K562 (cell line): Measurements from ENCODE around the gene CDK14. TPM values are rescaled to one million over a fixed set of nuclear protein-coding genes. Genes with fewer than 3 reads are reported as not detected.

Experiments
- ATAC-seq: fragments of 200-7000 bp; cut with Tn5 transposase; 3 replicates; pipeline ENCODE4 v1.9.1; 2020; ENCODE audit warnings: moderate library complexity
- BruUV-seq: library from RNA; stranded (reverse); fragments of 400-500 nt; replicated peaks from 2 replicates; lab custom pipeline; 2021; lab: Mats Ljungman, UMichigan
- CTCF ChIA-PET: fragments of 300-600 bp; formaldehyde crosslinking; extraction: SDS; loops from one replicate; lab custom pipeline; 2021; ENCODE audit warnings: low intra/inter-chr PET ratio; lab: Yijun Ruan, JAX
- POLR2A ChIA-PET: fragments of 300-600, 350-650 bp; sonication (Branson Sonifier 250); formaldehyde crosslinking; extraction: SDS; loops from one replicate; lab custom pipeline; 2021; ENCODE audit warnings: antibody characterized with exemption, inconsistent platforms; lab: Yijun Ruan, JAX
- DNase-seq, 4 experiments: peaks; one replicate each; pipeline versions ENCODE4 v3.0.0 to v3.0.0-alpha.2; 2011 to 2018; ENCODE audit warnings: low spot score in 3 of 4, mixed read lengths in 3 of 4; ENCODE audit errors: extremely low read depth in 1 of 4
- FAIRE-seq: peaks from 2 replicates; lab custom pipeline; 2011; peaks lifted over from hg19 to GRCh38; lab: Jason Lieb, UNC
- H2AFZ ChIP-seq: 2 replicates; pipeline ENCODE4 v1.6.0; 2011; ENCODE audit warnings: low read depth, low read length, control low read depth, inconsistent platforms
- H3K27ac ChIP-seq: fragments of 200-600 bp; 3 replicates; pipeline ENCODE4 v1.8.0; 2011; ENCODE audit warnings: low read depth, mild to moderate bottlenecking, control low read depth, inconsistent platforms, low read length, moderate library complexity, mixed read lengths; ENCODE audit errors: extremely low read depth
- H3K27me3 ChIP-seq, 2 experiments: fragments of 300-600 bp in 1 of 2; 2 replicates in 1 of 2; 3 replicates in 1 of 2; pipeline versions ENCODE4 v1.6.0 to v1.8.0; 2011; ENCODE audit warnings: inconsistent platforms in 2 of 2, low read length in 2 of 2, mild to moderate bottlenecking in 1 of 2, mixed read lengths in 1 of 2, moderate library complexity in 1 of 2; ENCODE audit not compliant: control insufficient read depth in 2 of 2, insufficient read depth in 2 of 2
- H3K36me3 ChIP-seq: fragments of 300-600 bp; 3 replicates; pipeline ENCODE4 v1.8.0; 2011; ENCODE audit warnings: mild to moderate bottlenecking, low read length, inconsistent platforms; ENCODE audit not compliant: control insufficient read depth, insufficient read depth
- H3K4me1 ChIP-seq, 2 experiments: fragments of 200-600 bp in 1 of 2; replicated peaks in 1 of 2; 2 replicates in 1 of 2; 3 replicates in 1 of 2; pipeline versions ENCODE4 v1.5.1 to v1.8.0; 2011; ENCODE audit warnings: inconsistent platforms in 2 of 2, low read length in 2 of 2, mild to moderate bottlenecking in 1 of 2, mixed read lengths in 1 of 2, moderate library complexity in 1 of 2; ENCODE audit not compliant: control insufficient read depth in 2 of 2, insufficient read depth in 2 of 2
- H3K4me2 ChIP-seq: 2 replicates; pipeline ENCODE4 v1.6.1; 2011; ENCODE audit warnings: low read length, control low read depth, inconsistent platforms, mixed read lengths; ENCODE audit not compliant: insufficient read depth
- H3K4me3 ChIP-seq: fragments of 200-600 bp; sonication (generic), shearing (Covaris generic); 2 replicates; pipeline ENCODE4 v1.5.1; 2016; ENCODE audit warnings: control low read depth, inconsistent platforms
- H3K79me2 ChIP-seq: fragments of 200-600 bp; 3 replicates; pipeline ENCODE4 v1.8.0; 2011; ENCODE audit warnings: low read length, inconsistent platforms; ENCODE audit not compliant: control insufficient read depth, insufficient read depth
- H3K9ac ChIP-seq, 2 experiments: 2 replicates each; pipeline versions ENCODE4 v1.6.0 to v1.6.1; 2011; ENCODE audit warnings: low read depth in 2 of 2, low read length in 2 of 2, control low read depth in 1 of 2, inconsistent platforms in 1 of 2, mild to moderate bottlenecking in 1 of 2, mixed read lengths in 1 of 2; ENCODE audit not compliant: insufficient read depth in 1 of 2
- H3K9me1 ChIP-seq: one replicate; pipeline ENCODE4 v1.6.0; 2011; ENCODE audit warnings: inconsistent platforms, mild to moderate bottlenecking, low read length, moderate library complexity; ENCODE audit not compliant: control insufficient read depth, insufficient read depth
- H3K9me3 ChIP-seq: replicated peaks from 2 replicates; pipeline ENCODE4 v1.5.1; 2011; ENCODE audit warnings: low read depth, low read length, inconsistent platforms; ENCODE audit not compliant: control insufficient read depth, insufficient read depth
- H4K20me1 ChIP-seq: replicated peaks from 2 replicates; pipeline ENCODE4 v1.6.1; 2011; ENCODE audit warnings: low read length, inconsistent platforms, mixed read lengths; ENCODE audit not compliant: control insufficient read depth, insufficient read depth
- CEBPB ChIP-seq: fragments of 450-650 bp; IDR thresholded peaks from 2 replicates; pipeline ENCODE4 v1.6.1; 2016; ENCODE audit warnings: missing genetic modification characterization, missing compliant biosample characterization
- CXXC5 ChIP-seq: fragments of 250-450 bp; sonication (Bioruptor Pico); IDR thresholded peaks from 2 replicates; pipeline ENCODE4 v1.8.0; 2022; ENCODE audit warnings: inconsistent platforms, mild to moderate bottlenecking, moderate library complexity
- FOXM1 ChIP-seq, 2 experiments: fragments of 450-650 bp in 1 of 2; sonication (generic) in 1 of 2; formaldehyde crosslinking in 1 of 2; IDR thresholded peaks; 2 replicates each; pipeline versions ENCODE4 v1.6.1 to v1.9.0; 2017 to 2022; ENCODE audit warnings: low read depth in 2 of 2, mild to moderate bottlenecking in 2 of 2, missing genetic modification reagents in 1 of 2, moderate library complexity in 1 of 2
- GTF2E2 ChIP-seq: fragments of 200-800 bp; sonication (Bioruptor generic); IDR thresholded peaks from 2 replicates; pipeline ENCODE4 v1.6.1; 2016; ENCODE audit warnings: missing genetic modification characterization, missing compliant biosample characterization
- IRF2 ChIP-seq: sonication (generic); formaldehyde crosslinking; IDR thresholded peaks from 2 replicates; pipeline ENCODE4 v1.8.1; 2022; ENCODE audit warnings: mild to moderate bottlenecking, missing genetic modification reagents
- JUN ChIP-seq, 2 experiments: sonication (generic) in 1 of 2; formaldehyde crosslinking in 1 of 2; IDR thresholded peaks; 2 replicates each; pipeline versions ENCODE4 v1.6.1 to v1.8.0; 2012 to 2022; ENCODE audit warnings: borderline replicate concordance in 2 of 2, mild to moderate bottlenecking in 2 of 2, improper control_type of control experiment in 1 of 2, low read depth in 1 of 2, low read length in 1 of 2, missing genetic modification reagents in 1 of 2
- KDM5B ChIP-seq: fragments of 200-600 bp; sonication (generic); IDR thresholded peaks from 2 replicates; pipeline ENCODE4 v1.6.1; 2012; ENCODE audit warnings: low read depth, mild to moderate bottlenecking, moderate library complexity, low read length, control low read depth, inconsistent platforms; ENCODE audit not compliant: insufficient replicate concordance
- MBD2 ChIP-seq: sonication (generic); IDR thresholded peaks from 2 replicates; pipeline ENCODE4 v1.6.1; 2016; ENCODE audit warnings: low read depth, borderline replicate concordance
- MXD1 ChIP-seq: fragments of 250-450 bp; sonication (Bioruptor Pico); IDR thresholded peaks from 2 replicates; pipeline ENCODE4 v1.8.0; 2021; ENCODE audit warnings: borderline replicate concordance, mild to moderate bottlenecking, moderate library complexity; ENCODE audit not compliant: poor library complexity, severe bottlenecking
- OTX1 ChIP-seq: fragments of 450-650 bp; formaldehyde crosslinking; IDR thresholded peaks from 2 replicates; pipeline ENCODE4 v1.4.0; 2022; ENCODE audit warnings: mild to moderate bottlenecking
- PTTG1 ChIP-seq: fragments of 450-650 bp; IDR thresholded peaks from 2 replicates; pipeline ENCODE4 v1.6.1; 2016; ENCODE audit warnings: low read depth, mild to moderate bottlenecking, missing genetic modification characterization, missing compliant biosample characterization
- RAD21 ChIP-seq, 2 experiments: fragments of 250-450 bp in 1 of 2; fragments of 450-650 bp in 1 of 2; sonication (Bioruptor Pico) in 1 of 2; formaldehyde crosslinking in 1 of 2; IDR thresholded peaks in 1 of 2; conservative IDR thresholded peaks in 1 of 2; 2 replicates each; pipeline versions ENCODE4 v1.4.0 to v1.8.0; 2020 to 2022; ENCODE audit warnings: mild to moderate bottlenecking in 2 of 2, moderate library complexity in 1 of 2
- U2AF1 ChIP-seq: fragments of 200-400 bp; formaldehyde crosslinking; optimal IDR thresholded peaks from 2 replicates; pipeline ENCODE3; 2017; ENCODE audit warnings: mild to moderate bottlenecking, low read depth, low read length, moderate library complexity
- ZNF655 ChIP-seq: fragments of 250-450 bp; sonication (Bioruptor Pico); IDR thresholded peaks from 2 replicates; pipeline ENCODE4 v1.5.0; 2021
- ZNF79 ChIP-seq: fragments of 250-450 bp; sonication (Bioruptor Pico); IDR thresholded peaks from 2 replicates; pipeline ENCODE4 v1.4.0; 2020; ENCODE audit warnings: low read depth, mild to moderate bottlenecking, moderate library complexity
- WGBS: fragments of 100-300 bp; shearing (Covaris generic); methylation state at CpG from one replicate; pipeline ENCODE4 v1.1.6; 2016; ENCODE audit warnings: low coverage, mixed read lengths; ENCODE audit not compliant: insufficient coverage; ENCODE audit errors: missing lambda C conversion rate; 5-methylcytosine and 5-hydroxymethylcytosine counted together
- in situ Hi-C: fragments of 300-500 bp; cut with MboI; formaldehyde crosslinking; loops from 4 replicates; pipeline ENCODE4 v1.15.0; 2018; ENCODE audit warnings: inconsistent platforms, mixed read lengths
- intact Hi-C: fragments of 100-400 bp; cut with micrococcal nuclease; formaldehyde crosslinking; loops from 2 replicates; pipeline ENCODE4 v1.14.2; 2022
- polyA plus RNA-seq, 8 experiments: library from polyadenylated mRNA; depleted of rRNA in 4 of 8; stranded (reverse) in 5 of 8; unstranded in 3 of 8; fragments of >200 nt; fragmentation: Nextera tagmentation in 2 of 8; fragmentation: Illumina TruSeq in 1 of 8; extraction: Ambion mirVana in 2 of 8; extraction: Trizol in 1 of 8; gene quantifications; 2 replicates each; pipeline versions ENCODE4 v1.2.1 to v1.2.3, GENCODE V29; 2011 to 2014; ENCODE audit warnings: inconsistent platforms in 1 of 8, missing spikeins in 1 of 8
- total RNA-seq, 7 experiments: library from RNA; depleted of rRNA in 6 of 7; stranded (reverse); fragments of >200 nt in 6 of 7; fragmentation: Illumina TruSeq in 2 of 7; extraction: Trizol in 2 of 7; gene quantifications; 2 replicates each; pipeline versions ENCODE4 v1.2.1 to v1.2.3, GENCODE V29; 2011 to 2021; ENCODE audit warnings: low replicate concordance in 1 of 7

The CDK14 gene
- total and polyA plus RNA-seq, 9 of the 15 experiments (the other 6 are each of a cell fraction or from before 2014, with no cell fraction given) = 0.03 to 0.91 (median 0.16) TPM

DNA sequence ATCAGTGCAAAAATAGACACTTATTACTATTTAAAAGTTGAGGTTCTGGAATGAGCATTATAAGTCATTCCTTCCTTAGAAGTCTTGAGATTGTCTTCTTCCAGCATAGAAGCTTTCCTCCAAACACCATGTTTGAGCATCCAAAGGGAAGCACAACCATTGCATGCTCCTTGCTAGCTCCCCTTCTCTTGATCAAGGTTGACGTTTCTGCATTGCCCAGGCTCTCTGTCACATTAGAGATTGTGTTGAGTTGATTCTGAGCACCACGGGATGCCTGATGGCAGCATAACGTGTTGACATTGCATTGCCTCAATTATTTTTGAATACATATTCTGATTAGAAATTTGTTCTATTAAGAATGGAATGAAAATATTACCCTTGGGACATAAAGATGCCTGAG lies 322.2 kb downstream of the CDK14 start:
- Histone ChIP-seq H4K20me1 (no peaks in the 10 kb centered on the region), H3K4me1 (no peaks in the 10 kb centered on the region), H3K9me1 (no peaks in the 10 kb centered on the region), H3K9me3 (no peaks in the 10 kb centered on the region; the same call in 1 of the 2 replicates), H3K4me2 (no peak overlapping the region), H3K27ac (no peak overlapping the region), H3K79me2 (no peaks in the 10 kb centered on the region), H3K27me3 (no peaks in the 10 kb centered on the region), H3K4me3 (no peak overlapping the region), H3K36me3 (no peaks in the 10 kb centered on the region), H2AFZ (no peak overlapping the region), H3K9ac (no peak overlapping the region)
- FAIRE-seq = no peak
- ChIA-PET CTCF (no interaction called here), POLR2A (no interaction called here)
- BruUV-seq = no TSS peak
- intact Hi-C loops (no loop called here), in situ Hi-C loops (no loop called here)
- ATAC-seq = no peak
- DNase-seq = no peak
- TF ChIP-seq OTX1 (no peak), MXD1 (no peak), KDM5B (no peak), CEBPB (tag) (no peak)
- 0% methylated on average over 3 of the region's 3 CpGs for WGBS

DNA sequence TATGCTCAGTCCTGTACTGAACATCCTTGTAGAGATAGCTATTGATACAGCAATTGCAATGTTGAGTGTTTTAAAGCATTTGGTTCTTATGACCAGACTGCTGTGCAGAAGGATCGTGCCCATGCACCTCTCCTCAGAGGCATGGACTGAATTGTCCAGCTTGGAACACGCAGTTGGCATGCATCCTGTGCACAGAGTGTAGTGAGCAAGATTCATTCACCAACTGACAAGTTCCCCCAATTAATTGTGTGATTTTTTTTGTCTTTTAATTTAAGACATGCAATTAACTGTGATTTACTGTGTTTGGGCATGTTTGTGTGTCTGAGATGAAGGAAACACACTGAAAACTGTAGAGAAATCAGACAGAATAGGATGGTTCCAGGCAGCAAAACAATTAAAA lies 323.7 kb downstream of the CDK14 start:
- no peaks in the 10 kb centered on the region for H3K9me1 ChIP-seq
- no peak overlapping the region for H2AFZ ChIP-seq
- no peak overlapping the region for H3K4me2 ChIP-seq
- WGBS = 0% methylated on average over 2 of the region's 2 CpGs
- ATAC-seq = no peak
- no TSS peak for BruUV-seq
- H3K4me3 ChIP-seq = no peak overlapping the region
- ChIA-PET CTCF (no interaction called here), POLR2A (no interaction called here)
- DNase-seq = no peak
- TF ChIP-seq U2AF1 (no peak), RAD21 (CRISPR knock-in tag; conservative IDR thresholded peaks at IDR 0.05 in 1 of 2, IDR thresholded peaks at IDR 0.05 in 1 of 2) (no peak), PTTG1 (tag) (no peak), ZNF79 (no peak), CXXC5 (CRISPR knock-in tag) (no peak), MBD2 (no peak), FOXM1 (IDR thresholded peaks at IDR 0.05; ENCODE audit: low read depth) (no peak), FOXM1 (CRISPR knock-in tag; IDR thresholded peaks at IDR 0.05; ENCODE audit: low read depth) (no peak), JUN (IDR thresholded peaks at IDR 0.05; ENCODE audit: borderline replicate concordance, low read depth, low read length) (no peak), JUN (CRISPR knock-in tag; IDR thresholded peaks at IDR 0.05; ENCODE audit: borderline replicate concordance) (no peak), GTF2E2 (tag) (no peak), IRF2 (CRISPR knock-in tag) (no peak), ZNF655 (CRISPR knock-in tag) (no peak)
- no peak overlapping the region for H3K9ac ChIP-seq
- H3K27me3 ChIP-seq = no peaks in the 10 kb centered on the region
- no peaks in the 10 kb centered on the region for H3K79me2 ChIP-seq
- intact Hi-C loops (no loop called here), in situ Hi-C loops (no loop called here)
- H4K20me1 ChIP-seq = no peaks in the 10 kb centered on the region
- no peak overlapping the region for H3K27ac ChIP-seq
- no peaks in the 10 kb centered on the region for H3K4me1 ChIP-seq
- no peaks in the 10 kb centered on the region for H3K36me3 ChIP-seq
- no peaks in the 10 kb centered on the region; the same call in 1 of the 2 replicates for H3K9me3 ChIP-seq
- no peak for FAIRE-seq
